Coronary artery (tissue), 2 donors: Measurements from ENCODE around the gene ALG5.

Experiments used
- DNase-seq: peaks from one replicate; pipeline ENCODE4 v3.0.0-alpha.2; 2017; ENCODE audit warnings: low spot score
- H3K27ac ChIP-seq, 2 donors: fragments of 200-600 bp; sonication (generic); one replicate each; pipeline ENCODE4 v1.5.1; 2016 to 2019
- H3K4me3 ChIP-seq: fragments of 200-600 bp; sonication (generic); 2 replicates; pipeline ENCODE4 v1.5.1; 2016; ENCODE audit warnings: mild to moderate bottlenecking, moderate library complexity
- TF ChIP-seq, protein P1 (sequence below): fragments of 200-600 bp; sonication (generic); IDR thresholded peaks from one replicate; pipeline ENCODE4 v1.5.1; 2019; ENCODE audit warnings: antibody characterized with exemption

The ALG5 gene

DNA sequence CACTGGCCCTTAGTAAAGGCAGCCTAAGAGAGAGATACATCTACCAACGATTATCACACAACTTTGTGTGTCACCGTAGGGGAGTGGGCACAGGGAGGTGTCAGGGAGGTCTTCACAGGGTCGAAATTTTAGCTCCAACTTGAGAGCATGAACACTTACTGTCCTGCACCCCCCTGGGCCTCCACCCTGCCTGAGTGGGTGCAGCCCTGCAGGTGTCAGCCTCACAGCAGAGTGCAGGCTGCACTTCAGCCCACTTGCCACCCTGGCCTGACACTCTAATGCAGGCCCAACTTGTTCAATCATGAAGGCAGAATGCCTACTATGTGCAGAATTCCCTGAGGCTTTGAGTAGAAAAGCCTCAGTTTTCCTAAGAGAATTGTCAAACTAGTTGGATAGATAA, 75.1 kb downstream of the ALG5 start:
- TF ChIP-seq, protein P1, sequence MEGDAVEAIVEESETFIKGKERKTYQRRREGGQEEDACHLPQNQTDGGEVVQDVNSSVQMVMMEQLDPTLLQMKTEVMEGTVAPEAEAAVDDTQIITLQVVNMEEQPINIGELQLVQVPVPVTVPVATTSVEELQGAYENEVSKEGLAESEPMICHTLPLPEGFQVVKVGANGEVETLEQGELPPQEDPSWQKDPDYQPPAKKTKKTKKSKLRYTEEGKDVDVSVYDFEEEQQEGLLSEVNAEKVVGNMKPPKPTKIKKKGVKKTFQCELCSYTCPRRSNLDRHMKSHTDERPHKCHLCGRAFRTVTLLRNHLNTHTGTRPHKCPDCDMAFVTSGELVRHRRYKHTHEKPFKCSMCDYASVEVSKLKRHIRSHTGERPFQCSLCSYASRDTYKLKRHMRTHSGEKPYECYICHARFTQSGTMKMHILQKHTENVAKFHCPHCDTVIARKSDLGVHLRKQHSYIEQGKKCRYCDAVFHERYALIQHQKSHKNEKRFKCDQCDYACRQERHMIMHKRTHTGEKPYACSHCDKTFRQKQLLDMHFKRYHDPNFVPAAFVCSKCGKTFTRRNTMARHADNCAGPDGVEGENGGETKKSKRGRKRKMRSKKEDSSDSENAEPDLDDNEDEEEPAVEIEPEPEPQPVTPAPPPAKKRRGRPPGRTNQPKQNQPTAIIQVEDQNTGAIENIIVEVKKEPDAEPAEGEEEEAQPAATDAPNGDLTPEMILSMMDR: no peak
- no peak for DNase-seq
- Histone ChIP-seq H3K4me3 (no peak overlapping the region), H3K27ac (no peak overlapping the region)

DNA sequence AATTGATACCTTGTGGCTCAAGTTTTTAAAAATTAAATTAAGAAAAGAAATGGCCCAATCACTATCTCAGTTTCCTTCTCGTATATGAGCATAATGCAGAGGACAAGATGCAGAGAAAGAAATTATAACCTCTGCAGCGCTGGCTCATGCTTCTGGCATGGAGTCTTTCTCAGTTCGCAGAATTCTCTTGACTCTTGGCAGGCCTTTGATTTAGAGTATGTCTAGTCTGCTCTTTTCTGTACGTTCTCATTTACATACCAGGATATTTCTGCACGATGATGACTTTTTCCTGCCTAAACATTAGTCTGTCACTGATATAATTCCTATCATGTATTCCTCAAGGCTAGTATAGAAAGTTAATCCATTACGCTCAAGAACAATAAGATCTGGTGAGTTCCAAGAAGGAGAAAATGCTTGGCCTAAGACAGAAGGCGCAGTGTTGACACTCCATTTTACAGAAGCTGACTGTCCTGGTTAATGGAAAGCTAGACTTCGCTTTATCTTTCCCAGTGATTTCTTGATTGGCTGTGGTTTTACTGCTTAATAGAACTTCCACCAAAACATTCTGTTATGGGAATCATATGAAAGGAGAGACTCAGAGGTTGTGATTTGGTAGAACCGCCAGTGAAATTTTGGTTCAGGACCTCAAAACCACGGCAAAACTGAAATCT, 77.4 kb downstream of the ALG5 start:
- Histone ChIP-seq H3K27ac (no peak overlapping the region), H3K4me3 (no peak overlapping the region)
- TF ChIP-seq, protein P1: no peak
- DNase-seq: no peak

DNA sequence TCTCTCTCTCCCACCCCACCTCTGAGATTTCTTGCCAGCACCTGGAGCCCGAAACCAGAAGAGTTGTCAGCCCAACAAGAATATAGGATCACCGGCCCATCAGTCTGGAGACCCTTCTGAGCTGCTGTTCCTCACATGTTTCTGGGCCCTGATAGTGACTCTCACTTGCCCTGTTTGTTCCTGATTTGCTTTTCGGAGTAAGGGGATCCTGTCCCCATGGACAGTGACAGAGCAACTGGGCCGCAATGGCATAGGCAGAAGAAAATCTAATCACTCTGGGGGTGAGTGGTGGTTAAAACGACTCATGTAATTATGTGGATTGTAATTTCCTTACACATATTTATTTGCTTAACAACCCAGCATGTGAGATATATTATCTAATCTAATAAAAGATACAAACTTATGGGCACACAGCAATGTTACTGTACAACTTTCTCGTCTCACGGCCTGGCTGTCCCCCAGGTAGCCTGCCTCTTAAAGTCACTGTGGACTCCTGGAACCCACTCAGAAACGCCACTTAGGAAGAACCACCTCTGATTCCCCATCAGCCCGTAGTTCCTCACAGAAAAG, 78.4 kb downstream of the ALG5 start:
- DNase-seq: no peak
- TF ChIP-seq, protein P1: no peak
- Histone ChIP-seq H3K4me3 (peak overlapping the region; percentile 90), H3K27ac (peak overlapping the region; percentile 75 to 89)

DNA sequence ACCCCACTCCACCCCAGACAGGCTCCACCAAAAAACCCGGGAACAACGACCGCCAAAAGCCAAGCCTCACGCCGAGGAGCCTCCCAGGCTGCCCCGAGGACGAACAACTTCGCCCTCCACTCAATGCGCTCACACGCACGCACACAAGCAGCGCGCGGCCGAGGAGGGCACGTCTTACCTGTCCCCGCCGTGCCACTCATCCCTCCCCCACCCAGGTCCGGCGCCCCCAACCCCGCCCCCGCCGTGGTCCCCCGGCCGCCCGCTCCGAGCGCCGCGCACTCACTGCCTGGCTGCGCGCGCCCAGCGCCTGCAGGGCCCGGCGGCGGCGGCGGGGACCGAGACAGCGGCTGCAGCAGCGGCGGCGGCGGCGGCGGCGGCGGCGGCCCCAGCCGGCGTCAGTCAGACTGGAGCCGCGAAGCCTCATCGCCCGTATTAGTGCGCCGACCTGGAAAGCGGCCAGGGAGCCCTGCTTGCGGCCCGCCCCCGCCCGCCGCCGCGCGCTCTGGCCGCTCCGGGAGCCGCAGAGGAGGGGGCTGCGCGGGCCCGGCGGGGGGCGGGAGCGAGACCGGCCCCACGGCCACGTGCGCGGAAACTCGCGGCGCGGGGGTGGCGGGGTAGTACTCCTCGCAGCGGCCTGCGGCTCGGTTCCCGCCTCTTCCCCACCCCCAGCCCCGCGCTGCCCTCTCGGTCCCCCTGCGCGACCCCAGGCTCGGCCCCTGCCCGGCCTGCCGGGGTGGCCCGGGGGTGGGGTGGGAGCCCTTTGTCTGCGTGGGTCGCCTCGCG, 79.1 kb downstream of the ALG5 start, which contains the start of gene SMAD9:
Gene SMAD9 (minus strand): TSS at position 406 of the 783 bp plus-strand sequence. CDS start 40,549 bp downstream, outside the sequence.
- TF ChIP-seq, protein P1: no peak
- DNase-seq: no peak
- H3K4me3 ChIP-seq: peak within 1 kb of the TSS; percentile 90
- H3K27ac ChIP-seq: peak within 1 kb of the TSS; percentile 75 to 89

DNA sequence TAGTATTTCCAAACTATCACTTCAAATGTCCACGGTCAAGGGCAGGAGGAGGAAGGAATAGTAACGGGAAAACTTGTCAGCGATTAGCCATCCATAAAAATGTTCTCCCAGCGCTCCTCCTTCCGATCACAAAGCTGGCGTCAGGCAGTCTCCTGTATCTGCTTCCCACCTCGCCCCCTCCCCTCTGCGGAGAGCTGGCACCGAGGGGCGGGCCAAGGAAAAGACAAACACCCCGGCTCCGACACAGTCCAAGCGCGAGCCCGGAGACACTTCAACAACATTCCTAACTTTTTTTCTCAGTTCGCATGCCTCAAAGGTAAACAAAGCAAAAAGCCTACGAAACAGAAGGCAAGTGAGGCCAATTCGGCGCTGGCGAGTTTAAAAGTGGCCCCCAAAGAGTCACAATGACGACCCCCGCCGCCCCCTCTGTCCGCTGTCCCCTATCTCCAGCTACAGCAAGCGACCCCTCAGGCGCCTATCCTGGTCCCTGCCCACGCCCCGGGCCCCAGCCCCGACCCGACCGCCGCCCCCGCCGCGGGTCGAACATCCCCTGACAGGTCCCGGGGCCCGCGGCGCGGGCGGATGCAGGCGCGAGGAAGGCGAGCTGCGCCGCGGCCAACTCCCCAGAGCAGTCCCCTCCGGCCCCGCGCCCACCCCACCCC, 79.8 kb downstream of the ALG5 start:
- TF ChIP-seq, protein P1: no peak
- Histone ChIP-seq H3K4me3 (peak overlapping the region; percentile 90), H3K27ac (peak overlapping the region; percentile 75 to 89)
- DNase-seq: no peak

DNA sequence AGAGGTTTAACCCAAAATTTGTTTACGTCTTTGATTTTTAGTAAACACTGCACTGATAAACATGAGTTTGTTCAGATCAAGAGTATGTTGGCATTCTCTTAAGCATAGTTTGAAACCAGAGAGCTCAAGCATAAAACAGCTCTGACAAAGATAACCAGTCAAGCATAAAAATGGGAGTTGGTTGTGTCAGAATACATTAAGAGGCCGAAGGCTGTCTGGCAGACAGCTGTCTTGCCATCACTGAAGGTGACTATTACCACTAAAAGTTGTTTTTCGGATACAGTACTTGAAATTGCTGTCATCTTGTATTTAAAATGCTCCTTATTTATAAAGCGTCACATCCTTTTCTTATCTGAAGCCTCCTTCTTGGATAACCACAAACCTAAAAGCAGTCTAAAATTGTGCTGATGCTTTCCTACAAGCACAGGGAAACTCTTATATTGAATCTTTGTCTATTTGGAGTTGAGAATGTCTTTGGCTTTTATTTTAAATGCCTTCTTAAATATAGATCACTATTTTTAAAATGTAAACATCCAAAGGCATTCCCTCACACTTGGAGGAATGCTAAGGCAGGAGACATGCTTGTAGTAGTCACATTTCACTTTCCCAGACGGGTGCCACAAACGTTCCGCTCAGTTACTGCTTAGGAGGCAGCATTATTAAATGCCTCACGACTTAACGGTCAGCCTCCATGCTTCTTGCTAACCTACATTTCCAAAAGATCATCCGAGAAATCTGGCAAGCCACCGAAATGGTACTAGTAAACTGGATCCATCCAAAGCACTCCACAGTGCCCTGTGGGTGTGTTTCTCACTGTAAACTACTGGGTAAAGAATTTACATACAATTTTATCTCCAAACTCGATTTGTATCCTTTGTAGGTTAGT, 80.7 kb downstream of the ALG5 start:
- H3K27ac ChIP-seq: peak overlapping the region; percentile 75 to 89
- peak overlapping the region; percentile 90 for H3K4me3 ChIP-seq
- no peak for DNase-seq
- TF ChIP-seq, protein P1: no peak
